Stimulated activated CD8-positive, alpha-beta memory T cell treated with anti-CD3 and anti-CD28 coated beads, Interleukin-4, amount 100 ng/mL, for 1 hour (primary cell): ENCODE data around the gene UNC13C.

Source experiments
- DNase-seq, 2 donors: peaks; one replicate each; pipeline ENCODE4 v3.0.0-alpha.2; 2020; ENCODE audit warnings: low read depth in 2 of 2, low spot score in 1 of 2

UNC13C gene

DNA sequence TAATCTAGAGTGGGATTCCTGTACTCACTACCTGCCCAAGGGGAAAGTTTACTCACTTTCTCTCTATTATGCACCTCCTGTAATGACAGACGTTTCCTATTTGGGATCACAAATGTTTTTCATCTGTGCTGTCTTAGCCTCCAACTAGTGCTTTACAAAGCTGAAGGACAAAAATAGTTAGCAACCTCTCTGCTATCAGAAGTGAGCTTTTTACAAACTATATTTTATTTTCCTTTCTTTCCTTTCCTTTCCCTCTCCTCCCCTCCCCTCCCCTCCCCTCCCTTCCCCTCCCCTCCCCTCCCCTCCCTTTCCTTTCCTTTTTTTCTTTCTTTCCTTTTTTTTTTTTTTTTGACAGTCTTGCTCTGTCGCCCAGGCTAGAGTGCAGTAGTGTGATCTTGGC is 130.8 kb downstream of the UNC13C start:
- no peak for DNase-seq

DNA sequence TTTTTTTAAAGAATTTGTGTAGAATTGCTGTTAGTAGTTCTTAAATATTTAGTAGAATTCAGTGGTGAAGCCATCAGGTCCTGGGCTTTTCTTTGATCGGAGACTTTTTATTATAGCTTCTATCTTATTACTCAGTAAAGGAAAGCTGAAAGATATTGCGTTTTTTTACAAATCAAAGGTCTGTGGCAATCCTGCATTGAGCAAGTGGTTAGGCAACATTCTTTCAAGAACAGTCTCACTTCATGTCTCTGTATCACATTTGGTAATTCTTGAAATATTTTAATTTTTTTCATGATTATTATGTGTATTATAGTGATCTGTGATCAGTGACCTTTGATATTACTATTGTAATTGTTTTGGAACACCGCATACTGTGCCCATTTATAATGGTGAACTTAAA is 140.8 kb downstream of the UNC13C start:
- DNase-seq = no peak

DNA sequence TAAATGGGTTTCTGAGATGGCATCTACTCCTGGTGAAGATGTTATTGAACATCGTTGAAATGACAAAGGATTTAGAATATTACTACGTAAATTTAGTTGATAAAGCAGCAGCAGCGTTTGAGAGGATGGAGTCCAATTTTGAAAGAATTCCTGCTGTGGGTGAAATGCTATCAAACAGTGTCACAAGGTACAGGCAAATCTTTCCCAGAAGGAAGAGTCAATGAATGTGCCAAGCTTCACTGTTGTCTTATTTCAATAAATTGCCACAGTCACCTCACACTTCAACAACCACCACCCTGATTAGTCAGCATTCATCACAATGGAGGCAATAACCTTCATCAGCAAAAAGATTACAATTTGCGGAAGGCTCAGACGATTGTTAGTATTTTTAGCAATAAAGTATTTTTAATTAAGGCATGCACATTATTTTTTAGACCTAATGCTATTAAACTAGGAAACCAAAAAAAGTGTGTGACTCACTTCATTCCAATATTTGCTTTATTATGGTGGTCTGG is 142.8 kb downstream of the UNC13C start:
- no peak for DNase-seq

DNA sequence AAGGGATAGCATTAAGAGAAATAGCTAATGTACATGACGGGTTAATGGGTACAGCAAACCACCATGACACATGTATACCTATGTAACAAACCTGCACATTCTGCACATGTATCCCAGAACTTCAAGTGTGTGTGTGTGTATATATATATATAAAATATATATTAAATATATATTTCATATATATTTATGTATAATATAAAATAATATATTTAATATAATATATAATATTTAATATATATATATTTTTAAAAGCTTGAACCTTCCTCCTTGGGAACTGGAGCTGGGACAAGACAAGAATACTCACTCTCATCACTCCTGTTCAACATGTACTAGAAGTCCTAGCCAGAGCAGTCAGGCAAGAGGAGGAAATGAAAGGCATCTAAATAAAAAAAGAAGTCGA is 149.3 kb downstream of the UNC13C start:
- DNase-seq = no peak

DNA sequence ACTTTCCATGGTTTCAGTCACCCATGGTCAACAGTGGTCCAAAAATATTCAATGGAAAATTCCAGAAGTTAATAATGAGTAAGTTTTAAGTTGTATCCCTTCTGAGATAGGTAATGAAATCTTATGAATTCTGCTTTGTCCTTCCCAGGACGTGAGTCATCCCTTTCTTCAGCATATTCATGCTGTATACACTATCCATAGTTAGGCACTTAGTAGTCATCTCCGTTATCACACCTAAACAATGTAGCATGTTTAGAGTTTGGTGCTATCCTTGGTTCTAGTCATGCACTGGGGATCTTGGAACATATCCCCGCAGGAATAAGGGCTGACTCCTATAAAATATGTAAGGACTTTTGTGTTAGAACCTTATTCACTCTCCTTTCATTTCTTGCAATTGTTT is 153.2 kb downstream of the UNC13C start:
- no peak for DNase-seq

DNA sequence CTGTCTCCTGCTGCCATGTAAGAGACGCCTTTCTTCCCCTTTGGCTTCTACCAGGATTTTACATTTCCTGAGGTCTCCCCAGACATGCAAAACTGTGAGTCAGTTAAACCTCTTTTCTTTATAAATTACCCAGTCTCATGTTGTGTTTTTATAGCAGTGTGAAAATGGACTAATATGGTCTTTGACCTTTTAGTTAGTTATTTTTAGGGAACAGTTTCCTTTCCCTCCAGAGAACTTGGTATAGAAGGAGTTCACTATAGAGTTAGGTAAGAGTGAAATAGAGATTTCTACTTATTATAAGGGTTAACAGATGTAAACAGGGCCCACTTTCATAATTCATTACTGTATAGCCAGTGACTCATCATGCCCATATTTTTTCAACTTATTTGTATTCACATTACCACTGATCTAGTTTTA is 170.9 kb downstream of the UNC13C start:
- DNase-seq = no peak

DNA sequence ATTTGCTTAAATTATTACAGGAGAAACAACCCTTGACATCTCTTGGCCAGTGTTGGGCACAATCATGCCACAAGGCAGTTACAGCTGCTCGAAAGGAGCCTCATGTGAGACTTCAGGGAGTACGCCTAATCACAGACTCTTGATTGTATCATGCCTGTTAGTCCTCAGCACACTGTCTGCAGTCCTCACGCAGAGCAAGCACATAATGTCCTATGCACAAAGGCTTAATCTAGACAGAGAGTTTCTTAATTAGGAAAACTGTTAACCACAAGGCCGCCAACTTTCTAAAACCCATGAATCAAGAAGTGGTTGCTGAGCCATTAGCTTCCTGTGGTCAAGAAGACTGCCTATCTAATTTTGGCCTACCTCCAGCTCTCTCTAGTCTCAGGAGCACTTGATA is 172.0 kb downstream of the UNC13C start:
- no peak for DNase-seq

DNA sequence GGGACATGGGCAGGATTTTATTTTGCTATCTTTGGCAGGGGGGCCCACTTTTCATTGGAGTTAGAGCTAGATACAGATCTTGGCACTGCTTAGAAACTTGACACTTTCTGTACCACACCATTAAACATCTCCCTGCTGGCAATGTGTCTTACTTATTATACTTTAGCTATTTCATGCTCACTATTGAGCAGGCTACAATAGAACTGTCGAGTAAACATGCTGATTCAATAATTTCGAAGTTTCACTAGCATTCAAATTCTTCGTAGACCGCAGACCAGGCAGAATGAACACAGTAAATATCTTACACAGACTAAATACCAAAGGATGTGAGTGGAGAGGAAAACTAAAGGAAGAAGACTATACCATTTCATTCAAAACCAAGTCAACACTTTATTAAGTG is 180.8 kb downstream of the UNC13C start:
- DNase-seq = no peak

DNA sequence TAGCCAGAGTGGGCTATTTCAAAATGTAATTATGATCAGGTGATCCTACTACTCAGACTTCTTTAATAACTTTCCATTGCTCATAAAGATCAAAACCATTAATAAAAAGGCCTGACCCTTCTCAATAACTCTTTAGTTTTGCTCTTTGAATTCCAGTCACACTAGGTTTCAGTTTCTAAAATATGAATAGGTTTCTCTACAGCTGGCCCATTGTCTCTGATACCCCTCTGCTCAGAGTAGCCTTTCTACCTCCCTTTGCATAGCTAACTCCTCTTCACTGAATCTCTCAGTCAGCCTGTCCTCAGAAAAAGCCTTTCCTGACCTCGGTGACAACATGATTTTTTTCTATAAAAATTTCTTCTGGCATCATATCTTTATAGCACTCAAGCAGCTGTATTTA is 209.1 kb downstream of the UNC13C start:
- DNase-seq = no peak

DNA sequence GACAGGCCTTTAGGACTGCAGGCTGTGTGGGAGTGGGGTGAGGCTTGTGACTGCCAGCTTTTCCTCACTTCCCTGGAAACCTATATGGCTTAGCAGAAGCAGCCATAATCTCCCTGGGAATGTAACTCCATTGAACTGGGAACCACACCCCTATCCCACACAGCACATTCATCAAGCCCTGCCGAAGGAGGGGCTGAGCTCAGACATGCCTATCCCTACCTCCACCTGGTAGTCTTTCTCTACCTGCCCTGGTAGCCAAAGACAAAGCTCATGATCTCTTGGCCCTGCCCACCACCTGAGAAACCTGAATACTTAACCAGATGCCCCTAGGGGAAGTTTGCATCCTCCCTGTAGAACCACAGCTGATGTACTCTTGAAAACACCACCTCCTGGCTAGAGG is 219.8 kb downstream of the UNC13C start:
- DNase-seq = no peak

DNA sequence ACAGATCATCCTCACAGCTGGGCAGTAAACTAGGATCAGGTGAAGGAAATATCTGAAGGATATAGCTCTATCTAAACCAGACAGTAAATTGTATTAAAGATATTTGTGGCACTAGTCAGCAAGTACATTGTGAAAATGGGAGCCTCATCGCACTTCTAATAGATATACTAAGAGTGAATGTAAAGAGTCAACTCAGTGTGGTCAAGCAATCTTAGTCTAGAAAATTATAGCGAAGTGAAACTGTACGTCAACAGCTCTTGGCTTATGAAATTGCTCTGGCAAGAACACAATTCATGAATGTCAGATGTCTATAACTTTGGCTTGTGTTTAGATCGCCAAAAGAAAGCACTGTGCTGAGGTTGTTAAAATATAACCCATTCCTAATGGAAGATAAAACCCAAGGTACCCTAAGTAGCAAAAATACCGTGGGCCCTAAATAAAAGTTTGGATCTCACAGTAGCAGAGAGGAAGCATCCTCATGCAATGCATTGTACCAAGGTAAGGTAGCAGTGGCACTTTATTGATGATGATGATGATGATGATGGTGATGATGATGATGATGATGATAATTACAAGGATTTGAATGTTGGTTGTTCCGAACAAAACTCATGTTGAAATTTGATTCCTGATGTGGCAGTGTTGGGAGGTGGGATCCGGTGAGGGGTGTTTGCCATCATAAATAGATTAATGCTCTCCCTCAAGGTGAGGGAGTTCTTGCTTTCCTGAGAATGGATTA is 228.5 kb downstream of the UNC13C start:
- DNase-seq = no peak

DNA sequence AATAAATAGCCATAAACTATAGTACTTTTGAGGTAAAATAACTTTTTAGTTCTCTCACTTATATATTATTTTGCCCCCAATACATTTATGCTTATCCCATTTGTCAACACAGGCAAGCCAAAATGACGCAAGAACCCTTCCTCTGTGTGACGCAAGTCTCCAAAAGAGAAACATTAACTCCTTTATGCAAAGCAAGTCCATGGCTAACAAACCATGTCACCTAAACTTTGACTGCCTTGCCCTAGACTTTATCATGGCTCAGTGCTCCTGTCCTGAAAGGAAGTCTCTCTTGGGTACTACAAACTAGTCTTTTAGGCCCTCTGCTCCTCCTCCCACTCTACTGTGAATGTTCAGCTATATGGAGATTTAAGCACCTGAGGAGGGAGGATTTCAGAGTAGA is 230.5 kb downstream of the UNC13C start:
- DNase-seq = no peak

DNA sequence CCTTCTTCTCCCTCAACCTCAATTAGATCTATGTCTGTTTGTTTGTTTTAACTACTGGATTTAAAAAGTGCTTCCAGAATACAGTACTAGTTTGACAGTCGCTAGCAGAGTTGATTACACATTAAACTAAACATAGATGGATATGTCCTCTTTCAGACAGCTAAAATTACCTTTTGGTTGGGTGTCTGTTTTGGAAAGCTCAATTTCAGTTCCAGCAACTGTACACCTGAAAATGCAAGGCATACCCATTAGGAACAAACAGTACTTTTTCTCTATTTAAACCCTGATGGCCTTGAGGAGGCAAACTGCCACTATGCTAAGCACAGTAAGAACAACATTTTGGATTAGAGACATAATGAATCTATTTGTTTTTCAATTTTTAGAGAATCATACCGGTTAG is 234.4 kb downstream of the UNC13C start:
- no peak for DNase-seq

DNA sequence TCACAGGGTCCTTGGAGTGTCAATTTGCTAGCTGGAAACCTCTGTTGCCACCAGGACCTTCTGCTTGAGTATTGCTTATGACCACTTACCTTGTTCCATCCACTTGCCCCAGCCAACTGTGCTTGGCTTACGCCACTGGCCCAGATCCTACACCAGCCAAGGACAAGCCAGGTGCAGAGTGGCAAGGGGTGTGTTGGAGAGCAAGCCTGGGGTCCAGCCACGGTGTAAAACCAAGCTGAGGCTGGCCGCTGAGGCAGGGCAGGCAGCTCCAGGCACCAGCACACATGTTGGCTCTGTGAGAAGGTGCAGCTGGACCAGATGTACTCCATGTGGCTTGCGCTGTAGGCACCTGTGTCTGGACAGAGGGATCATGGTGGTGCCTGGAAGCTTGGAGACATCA is 248.2 kb downstream of the UNC13C start:
- no peak for DNase-seq

DNA sequence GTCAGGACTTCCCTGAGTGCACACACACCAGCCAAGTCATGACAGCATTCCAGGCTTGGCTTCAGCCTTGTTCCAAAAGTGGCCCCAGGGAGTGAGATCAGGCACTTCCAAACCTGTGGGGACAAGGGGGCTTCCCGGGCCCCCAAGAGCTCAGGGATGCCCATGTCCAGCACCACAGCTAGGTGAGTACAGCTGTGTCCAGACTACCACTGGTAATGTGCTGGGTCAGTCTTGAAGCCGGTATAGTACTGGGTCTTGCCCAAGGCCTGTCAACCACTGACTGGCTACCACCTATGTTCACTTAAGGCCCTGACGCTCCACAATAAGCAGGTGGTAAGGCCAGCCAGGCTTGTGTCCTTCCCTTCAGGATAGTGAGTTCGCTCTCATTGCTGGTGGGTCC is 249.3 kb downstream of the UNC13C start:
- DNase-seq = no peak

DNA sequence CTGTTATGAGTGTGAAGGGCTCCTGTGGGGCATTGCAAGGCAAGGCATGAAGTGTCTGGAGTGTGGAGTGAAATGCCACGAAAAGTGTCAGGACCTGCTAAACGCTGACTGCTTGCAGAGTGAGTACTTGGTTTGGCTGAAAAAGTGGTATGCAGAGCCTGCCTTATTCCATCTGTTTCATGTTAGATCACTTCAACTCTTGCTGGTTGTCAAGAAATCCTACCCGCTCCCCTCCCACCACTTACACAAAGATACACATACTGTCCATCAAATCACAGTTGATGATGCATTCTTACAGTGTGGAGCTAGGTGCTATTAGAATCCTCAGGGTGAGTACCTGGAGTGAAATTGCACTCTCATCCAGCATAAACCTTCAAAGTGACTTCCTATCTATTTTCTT is 272.1 kb downstream of the UNC13C start:
- DNase-seq = no peak

DNA sequence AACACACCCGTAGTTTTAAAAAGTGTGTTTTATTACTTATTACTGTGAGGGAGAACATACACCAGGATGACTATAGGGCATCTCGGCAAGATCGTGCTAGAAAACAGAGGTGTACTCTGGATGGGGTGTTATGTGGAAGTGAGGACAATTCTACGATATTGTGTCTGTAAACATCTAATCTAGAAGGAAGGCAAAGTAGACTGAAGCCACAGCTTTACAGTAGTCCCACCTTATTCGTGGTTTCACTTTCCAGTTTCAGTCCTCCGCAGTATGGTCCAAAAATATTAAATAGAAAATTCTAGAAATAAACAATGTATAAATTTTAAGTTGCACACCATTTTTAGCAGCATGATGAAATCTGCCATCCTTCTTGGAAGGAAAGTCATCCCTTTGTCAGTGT is 277.9 kb downstream of the UNC13C start:
- no peak for DNase-seq

DNA sequence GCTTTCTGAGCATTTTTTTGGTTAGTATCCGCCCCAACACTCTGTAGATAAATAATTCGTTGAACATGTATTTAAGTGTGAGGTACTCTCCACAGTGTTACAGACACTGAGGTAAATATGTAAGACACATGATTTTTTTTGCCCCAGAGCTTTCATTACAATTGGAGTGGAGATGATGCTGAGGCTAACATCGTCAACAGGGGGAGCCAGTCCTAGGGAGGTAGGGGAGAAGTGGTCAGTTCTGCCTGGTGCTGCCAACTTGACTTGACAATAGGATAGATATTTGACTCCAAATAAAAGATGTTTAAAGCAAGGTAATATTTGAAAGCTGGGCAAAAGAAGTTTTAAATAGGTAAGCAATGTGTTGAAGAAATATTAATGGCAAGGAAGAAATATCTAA is 295.7 kb downstream of the UNC13C start:
- no peak for DNase-seq

DNA sequence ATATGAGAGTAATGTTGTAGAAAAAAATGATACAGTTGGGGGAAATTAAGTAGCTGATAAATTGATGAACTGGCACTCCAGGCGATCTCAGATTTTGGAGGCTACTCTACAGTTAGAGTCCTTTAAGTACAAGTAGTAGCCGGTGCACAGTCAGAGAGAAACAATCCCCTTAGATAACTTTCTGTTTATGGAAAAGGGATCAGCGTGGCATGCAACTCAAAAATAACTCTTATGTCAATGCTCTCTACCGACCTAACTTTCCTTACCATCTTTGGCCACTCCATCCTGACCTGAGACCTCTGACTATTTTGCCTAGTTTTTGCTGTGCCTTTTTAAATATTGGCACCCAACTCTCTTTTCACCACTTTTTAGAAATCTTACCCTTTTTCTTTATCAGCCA is 299.6 kb downstream of the UNC13C start:
- no peak for DNase-seq

DNA sequence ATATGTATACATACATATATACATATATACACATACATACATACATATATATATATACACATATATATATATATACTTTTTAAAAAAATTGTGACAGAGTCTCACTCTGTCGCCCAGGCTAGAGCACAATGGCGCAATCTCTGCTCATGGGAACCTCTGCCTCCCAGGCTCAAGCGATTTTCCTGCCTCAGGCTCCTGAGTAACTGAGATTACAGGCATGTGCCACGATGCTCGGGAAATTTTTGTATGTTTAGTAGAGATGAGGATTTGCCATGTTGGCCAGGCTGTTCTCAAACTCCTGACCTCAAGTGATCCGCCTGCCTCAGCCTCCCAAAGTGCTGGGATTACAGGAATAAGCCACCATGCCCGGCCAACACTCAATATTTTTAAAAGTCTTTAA is 302.5 kb downstream of the UNC13C start:
- no peak for DNase-seq

DNA sequence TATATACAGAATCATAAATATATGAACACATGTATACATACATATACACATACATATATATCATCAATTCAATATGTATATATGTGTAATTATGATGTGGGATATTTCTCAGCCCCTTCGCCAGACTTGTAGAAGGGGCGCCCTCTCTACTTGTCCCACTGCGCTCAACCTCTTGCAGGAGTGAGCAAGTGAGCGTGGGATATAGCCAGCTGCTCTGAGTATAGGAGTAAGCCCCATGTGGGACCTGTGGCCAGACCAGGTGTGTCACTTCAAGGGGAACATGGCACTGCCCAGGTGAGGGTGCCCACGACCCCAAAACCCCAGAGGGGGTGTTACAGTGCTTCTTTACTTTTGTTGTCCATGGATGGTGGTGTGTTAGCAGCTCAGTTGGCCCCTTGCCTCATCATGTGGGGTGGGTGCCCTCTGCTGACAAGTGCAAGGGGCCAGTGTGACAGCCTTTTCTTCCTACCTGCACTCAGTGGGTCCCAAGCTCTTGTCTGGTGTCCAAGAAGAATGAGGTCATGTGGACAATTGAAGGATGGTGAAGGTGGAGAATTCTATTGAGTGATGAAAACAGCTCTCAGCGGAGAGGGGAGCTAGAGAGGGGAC is 304.1 kb downstream of the UNC13C start:
- no peak for DNase-seq

DNA sequence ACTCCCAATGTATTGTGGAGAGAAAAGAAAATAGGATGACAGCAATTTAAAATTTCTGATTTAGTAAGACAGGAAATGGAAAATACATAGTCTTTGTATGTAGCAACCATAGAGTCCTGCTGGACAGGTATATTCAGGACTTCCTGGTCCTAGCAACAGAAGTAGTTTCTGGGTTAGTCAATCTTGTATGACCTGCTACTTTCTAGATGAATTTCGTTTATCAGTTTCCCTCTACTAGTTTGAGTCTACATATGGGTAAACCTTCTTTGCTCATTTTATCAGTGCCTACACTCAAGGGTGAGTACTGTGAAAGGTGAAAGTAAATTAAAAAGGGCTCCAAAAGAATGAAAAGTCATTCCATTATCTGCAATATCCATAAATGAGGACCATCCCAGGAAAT is 309.8 kb downstream of the UNC13C start:
- DNase-seq = no peak

DNA sequence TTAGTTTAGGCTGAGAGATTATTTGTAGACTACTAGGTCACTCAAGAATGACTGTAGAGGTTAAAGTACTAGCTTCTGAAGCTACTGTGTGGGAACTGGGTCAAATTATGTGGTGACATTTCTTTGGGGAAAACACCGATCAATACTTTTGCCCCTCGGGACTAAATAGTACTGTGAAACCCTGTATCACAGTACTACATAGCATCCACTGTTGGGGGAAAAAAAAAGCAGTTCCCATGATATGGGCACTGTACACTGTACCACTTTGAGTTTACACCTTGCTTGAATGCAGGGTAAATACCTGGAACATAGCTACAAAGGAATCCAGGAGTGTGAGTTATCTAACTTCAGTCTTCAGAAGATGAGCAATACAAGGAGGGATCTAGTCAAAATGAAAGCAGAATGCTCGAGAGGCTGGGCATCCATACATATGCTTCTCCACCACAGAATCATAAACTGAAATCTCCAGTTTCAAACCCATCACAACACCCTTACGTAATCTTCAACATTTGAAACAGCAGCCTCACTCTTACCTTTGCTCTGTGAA is 311.4 kb downstream of the UNC13C start:
- DNase-seq = no peak
